Peyer's patch (tissue), 4 donors: Measurements from ENCODE around the gene KLHL4.
"Not testable (repeated sequence)": the region's sequence is repeated elsewhere in the genome, so short reads cannot be mapped to it uniquely, and the experiment has no call there.

ENCODE experiments used
- POLR2A ChIP-seq, 2 donors: fragments of 450-650 bp; IDR thresholded peaks; one replicate each; pipeline ENCODE4 v1.5.1; 2017; ENCODE audit warnings: antibody characterized with exemption in 2 of 2, mild to moderate bottlenecking in 2 of 2, moderate library complexity in 2 of 2
- TF ChIP-seq, protein P1 (sequence below), 6 experiments: fragments of 450-650 bp in 4 of 6; fragments of 200-600 bp in 2 of 6; sonication (generic) in 1 of 6; IDR thresholded peaks; one replicate each; pipeline ENCODE4 v1.5.1; 2017 to 2019; ENCODE audit warnings: antibody characterized with exemption in 6 of 6, mild to moderate bottlenecking in 3 of 6, moderate library complexity in 1 of 6

DNA sequence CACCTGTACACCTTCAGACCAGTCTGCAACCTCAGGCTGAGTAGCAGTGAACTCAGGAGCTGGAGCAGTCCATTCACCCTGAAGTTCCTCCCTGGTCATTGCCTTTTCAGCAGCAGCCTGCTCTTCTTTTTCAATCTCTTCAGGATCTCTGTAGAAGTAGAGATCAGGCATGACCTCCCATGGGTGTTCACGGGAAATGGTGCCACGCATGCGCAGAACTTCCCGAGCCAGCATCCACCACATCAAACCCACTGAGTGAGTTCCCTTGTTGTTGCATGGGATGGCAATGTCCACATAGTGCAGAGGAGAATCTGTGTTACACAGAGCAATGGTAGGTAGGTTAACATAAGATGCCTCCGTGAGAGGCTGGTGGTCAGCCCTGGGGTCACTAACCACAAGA, 185.9 kb downstream of the KLHL4 start:
- TF ChIP-seq, protein P1, sequence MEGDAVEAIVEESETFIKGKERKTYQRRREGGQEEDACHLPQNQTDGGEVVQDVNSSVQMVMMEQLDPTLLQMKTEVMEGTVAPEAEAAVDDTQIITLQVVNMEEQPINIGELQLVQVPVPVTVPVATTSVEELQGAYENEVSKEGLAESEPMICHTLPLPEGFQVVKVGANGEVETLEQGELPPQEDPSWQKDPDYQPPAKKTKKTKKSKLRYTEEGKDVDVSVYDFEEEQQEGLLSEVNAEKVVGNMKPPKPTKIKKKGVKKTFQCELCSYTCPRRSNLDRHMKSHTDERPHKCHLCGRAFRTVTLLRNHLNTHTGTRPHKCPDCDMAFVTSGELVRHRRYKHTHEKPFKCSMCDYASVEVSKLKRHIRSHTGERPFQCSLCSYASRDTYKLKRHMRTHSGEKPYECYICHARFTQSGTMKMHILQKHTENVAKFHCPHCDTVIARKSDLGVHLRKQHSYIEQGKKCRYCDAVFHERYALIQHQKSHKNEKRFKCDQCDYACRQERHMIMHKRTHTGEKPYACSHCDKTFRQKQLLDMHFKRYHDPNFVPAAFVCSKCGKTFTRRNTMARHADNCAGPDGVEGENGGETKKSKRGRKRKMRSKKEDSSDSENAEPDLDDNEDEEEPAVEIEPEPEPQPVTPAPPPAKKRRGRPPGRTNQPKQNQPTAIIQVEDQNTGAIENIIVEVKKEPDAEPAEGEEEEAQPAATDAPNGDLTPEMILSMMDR (IDR thresholded peaks at IDR 0.05) = not testable (repeated sequence)
- not testable (repeated sequence) for TF ChIP-seq POLR2A (IDR thresholded peaks at IDR 0.05)
